Kidney (tissue), 14 donors: ENCODE results near the gene AVPR2. TPM values are rescaled to one million over a fixed set of nuclear protein-coding genes. Genes with fewer than 3 reads are reported as not detected.

Experiments
- DNase-seq, 5 donors: peaks; one replicate each; pipeline ENCODE4 v3.0.0-alpha.2; 2013 to 2020
- FAIRE-seq: peaks from 2 replicates; lab custom pipeline; 2012; peaks lifted over from hg19 to GRCh38; lab: Jason Lieb, UNC
- H3K27ac ChIP-seq, 2 donors: one replicate each; pipeline ENCODE4 v1.7.0; 2013; ENCODE audit warnings: low read depth in 2 of 2, low read length in 2 of 2, inconsistent platforms in 1 of 2
- H3K27me3 ChIP-seq: one replicate; pipeline ENCODE4 v1.7.1; 2013; ENCODE audit warnings: low read length, inconsistent platforms; ENCODE audit not compliant: control insufficient read depth, insufficient read depth
- H3K36me3 ChIP-seq, 3 donors: one replicate each; pipeline versions ENCODE4 v1.7.0 to v1.7.1; 2013; ENCODE audit warnings: low read length in 3 of 3, control low read depth in 1 of 3, inconsistent platforms in 1 of 3; ENCODE audit not compliant: insufficient read depth in 3 of 3, control insufficient read depth in 2 of 3
- H3K4me1 ChIP-seq, 3 donors: one replicate each; pipeline versions ENCODE4 v1.7.0 to v1.7.1; 2013; ENCODE audit warnings: low read length in 3 of 3, inconsistent platforms in 1 of 3, low read depth in 1 of 3; ENCODE audit not compliant: control insufficient read depth in 2 of 3, insufficient read depth in 2 of 3
- H3K4me3 ChIP-seq, 3 donors: one replicate each; pipeline versions ENCODE4 v1.7.0 to v1.8.1; 2013; ENCODE audit warnings: low read length in 3 of 3, control low read depth in 1 of 3, inconsistent platforms in 1 of 3
- H3K9ac ChIP-seq, 3 donors: one replicate each; pipeline versions ENCODE4 v1.7.0 to v1.7.1; 2013; ENCODE audit warnings: low read length in 3 of 3, control low read depth in 1 of 3, inconsistent platforms in 1 of 3
- H3K9me3 ChIP-seq, 3 donors: one replicate each; pipeline versions ENCODE4 v1.7.0 to v1.7.1; 2013; ENCODE audit warnings: low read length in 3 of 3, control low read depth in 1 of 3, inconsistent platforms in 1 of 3; ENCODE audit not compliant: control insufficient read depth in 2 of 3, insufficient read depth in 1 of 3
- CTCF ChIP-seq: IDR thresholded peaks from 3 replicates; pipeline ENCODE4 v1.5.1; 2012; ENCODE audit warnings: mild to moderate bottlenecking, moderate library complexity, borderline replicate concordance; ENCODE audit not compliant: insufficient read depth; ENCODE audit errors: extremely low read depth
- intact Hi-C: fragments of 100-400 bp; cut with DNase I; formaldehyde crosslinking; loops from one replicate; pipeline ENCODE4 v1.11.1; 2022
- polyA plus RNA-seq: library from polyadenylated mRNA; stranded (reverse); fragments of 350-450 nt; fragmentation: Illumina TruSeq; extraction: RNeasy Lipid Tissue Mini Kit (QIAGEN cat#74804); gene quantifications from one replicate; pipeline ENCODE4 v1.2.3, GENCODE V29; 2014; ENCODE audit warnings: low read depth, low replicate concordance; ENCODE audit not compliant: insufficient read depth
- total RNA-seq: library from RNA; stranded (reverse); fragmentation: NEBNext Ultra II Directional; extraction: Animal tissue kit (Norgen Biotek cat#: 25700); gene quantifications from one replicate; pipeline ENCODE4 v1.2.1, GENCODE V29; 2021
- donor health status: control.
- donor health status: control.
- donor health status: control.
- donor health status: control.
- donor health status: control.
- donor health status: DM: yes; HTN: yes; CAD: no.
- donor health status: Normal renal cell carcinoma (clear cell type).

AVPR2 gene
- total and polyA plus RNA-seq, 2 donors from 2014 or later = 2.3 to 22.1 TPM

GRCh38 chrX:153885968-153886903, 18.2 kb upstream of the AVPR2 start, which contains the start of gene L1CAM:
TSS of gene L1CAM (minus strand) at chrX:153886173. CDS start at chrX:153875836, 10,337 bp downstream.
- intact Hi-C loops = no loop called here
- no peak for FAIRE-seq
- peak within 1 kb of the TSS in 1 of 2 donors; percentile 47 for H3K27ac ChIP-seq
- no peak for TF ChIP-seq CTCF
- no peaks in the 10 kb centered on the region for H3K9me3 ChIP-seq
- H3K4me1 ChIP-seq = peaks cover 0 to 2% (median 0%) of the 10 kb centered on the region in 3 donors
- peaks cover 8% of the 10 kb centered on the region for H3K27me3 ChIP-seq
- H3K4me3 ChIP-seq = no peak within 1 kb of the TSS
- H3K36me3 ChIP-seq = no peaks in the 10 kb centered on the region
- H3K9ac ChIP-seq = no peak within 1 kb of the TSS
- peak in 2 of 5 donors; percentile 45 to 68 for DNase-seq

GRCh38 chrX:153886915-153887314, 17.6 kb upstream of the AVPR2 start:
- DNase-seq (peak in 4 of 5 donors; percentile 70 to 75 (median 72)), FAIRE-seq (no peak)
- TF ChIP-seq CTCF = no peak
- Histone ChIP-seq H3K36me3 (no peaks in the 10 kb centered on the region), H3K9ac (no peak overlapping the region), H3K27ac (peak overlapping the region; percentile 22 to 47), H3K9me3 (no peaks in the 10 kb centered on the region), H3K4me1 (peaks cover 0 to 2% (median 0%) of the 10 kb centered on the region in 3 donors), H3K27me3 (peaks cover 8% of the 10 kb centered on the region), H3K4me3 (no peak overlapping the region)
- intact Hi-C loops = no loop called here

- intact Hi-C loops = no loop called here
- FAIRE-seq = no peak
Observed at GRCh38 chrX:153887385-153887784, 17.1 kb upstream of the AVPR2 start.

More at GRCh38 chrX:153887385-153887784, 17.1 kb upstream of the AVPR2 start:
- Histone ChIP-seq H3K4me3 (no peak overlapping the region), H3K9ac (no peak overlapping the region), H3K9me3 (no peaks in the 10 kb centered on the region), H3K27me3 (peaks cover 8% of the 10 kb centered on the region), H3K27ac (peak overlapping the region; percentile 22 to 47), H3K4me1 (peaks cover 0 to 2% (median 0%) of the 10 kb centered on the region in 3 donors), H3K36me3 (no peaks in the 10 kb centered on the region)
- no peak for TF ChIP-seq CTCF
- no peak for DNase-seq
